ENCODE data around the gene TMEM201. TPM values are rescaled to one million over a fixed set of nuclear protein-coding genes. Genes with fewer than 3 reads are reported as not detected.

TMEM201 gene
- total RNA-seq, 1 experiment from 2014 or later: 49.0 TPM

DNA sequence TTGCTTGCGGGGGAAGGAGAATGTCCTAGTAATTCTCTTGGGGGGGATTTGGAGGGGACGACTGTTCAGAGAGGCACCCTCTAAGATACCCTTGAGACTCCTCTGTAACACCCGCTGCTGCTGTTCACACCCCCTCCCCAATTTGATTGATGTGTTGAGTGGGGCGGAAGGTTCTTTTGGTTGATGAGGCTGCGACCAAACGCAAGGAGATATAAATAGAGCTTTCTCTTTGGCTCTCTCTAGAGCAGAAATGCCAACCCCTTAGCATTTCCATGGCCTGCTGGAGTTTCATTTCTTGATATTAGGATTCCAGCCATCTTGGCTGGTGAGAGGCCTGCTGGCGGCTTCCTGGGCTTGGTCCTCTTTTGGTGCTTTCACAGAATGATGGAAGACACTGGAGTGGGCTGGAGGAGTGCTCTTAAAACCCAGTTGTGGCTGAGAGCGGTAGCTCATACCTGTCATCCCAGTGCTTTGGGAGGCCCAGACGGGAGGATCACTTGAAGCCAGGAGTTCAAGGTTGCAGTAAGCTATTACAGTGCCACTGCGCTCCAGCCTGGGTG, 64.9 kb downstream of the TMEM201 start:
- intact Hi-C loops (cut with micrococcal nuclease; ENCODE audit: unreplicated experiment): no loop called here

GRCh38 chr1:9654051-9654833, 65.5 kb downstream of the TMEM201 start:
- Histone ChIP-seq H3K27me3 (replicated peaks; ENCODE audit: insufficient read depth, low read depth, low read length, poor library complexity) (peaks cover 41% of the 10 kb centered on the region), H3K4me3 (ENCODE audit: low read depth, low read length, poor library complexity, severe bottlenecking) (no peak overlapping the region), H3K9me3 (ENCODE audit: low read depth, low read length, poor library complexity, severe bottlenecking) (no peaks in the 10 kb centered on the region), H3K36me3 (ENCODE audit: insufficient read depth, low read length, poor library complexity, severe bottlenecking) (no peaks in the 10 kb centered on the region), H3K27ac (ENCODE audit: low read depth, low read length, poor library complexity, severe bottlenecking) (no peak overlapping the region), H3K4me1 (ENCODE audit: insufficient read depth, low read length, poor library complexity, severe bottlenecking) (peaks cover 12% of the 10 kb centered on the region)
- intact Hi-C loops (cut with micrococcal nuclease; ENCODE audit: unreplicated experiment): no loop called here
- ChIA-PET POLR2A (ENCODE audit: low non-redundant PET) (no interaction called here), CTCF (no interaction called here)
- BruUV-seq (replicated peaks): no TSS peak
- TF ChIP-seq EZH2 (IDR thresholded peaks at IDR 0.05; ENCODE audit: borderline replicate concordance, low read depth, low read length, poor library complexity, severe bottlenecking) (no peak), CTCF (conservative IDR thresholded peaks at IDR 0.05; ENCODE audit: low read depth, low read length) (no peak)
- DNase-seq (ENCODE audit: low spot score): no peak

More for the DNA sequence above, 64.9 kb downstream of the TMEM201 start:
- ChIA-PET CTCF (interaction anchor here (0.7 kb wide), 1 partner anchor 194 kb away, joined by 5 read pairs; no protein-coding TSS in a partner anchor), POLR2A (ENCODE audit: low non-redundant PET) (no interaction called here)
- H3K27ac ChIP-seq (ENCODE audit: low read depth, low read length, poor library complexity, severe bottlenecking): no peak overlapping the region
- no peak for DNase-seq (ENCODE audit: low spot score)
- BruUV-seq (replicated peaks): no TSS peak
- no peaks in the 10 kb centered on the region for H3K36me3 ChIP-seq (ENCODE audit: insufficient read depth, low read length, poor library complexity, severe bottlenecking)
- peaks cover 13% of the 10 kb centered on the region for H3K4me1 ChIP-seq (ENCODE audit: insufficient read depth, low read length, poor library complexity, severe bottlenecking)
- no peaks in the 10 kb centered on the region for H3K9me3 ChIP-seq (ENCODE audit: low read depth, low read length, poor library complexity, severe bottlenecking)
- TF ChIP-seq CTCF (conservative IDR thresholded peaks at IDR 0.05; ENCODE audit: low read depth, low read length) (no peak), EZH2 (IDR thresholded peaks at IDR 0.05; ENCODE audit: borderline replicate concordance, low read depth, low read length, poor library complexity, severe bottlenecking) (no peak)
- no peak overlapping the region for H3K4me3 ChIP-seq (ENCODE audit: low read depth, low read length, poor library complexity, severe bottlenecking)
- H3K27me3 ChIP-seq (replicated peaks; ENCODE audit: insufficient read depth, low read depth, low read length, poor library complexity): peaks cover 41% of the 10 kb centered on the region

- DNase-seq (ENCODE audit: low spot score): no peak
- Histone ChIP-seq H3K27ac (ENCODE audit: low read depth, low read length, poor library complexity, severe bottlenecking) (no peak overlapping the region), H3K9me3 (ENCODE audit: low read depth, low read length, poor library complexity, severe bottlenecking) (no peaks in the 10 kb centered on the region), H3K27me3 (replicated peaks; ENCODE audit: insufficient read depth, low read depth, low read length, poor library complexity) (peaks cover 41% of the 10 kb centered on the region), H3K4me3 (ENCODE audit: low read depth, low read length, poor library complexity, severe bottlenecking) (no peak overlapping the region), H3K36me3 (ENCODE audit: insufficient read depth, low read length, poor library complexity, severe bottlenecking) (no peaks in the 10 kb centered on the region), H3K4me1 (ENCODE audit: insufficient read depth, low read length, poor library complexity, severe bottlenecking) (peaks cover 12% of the 10 kb centered on the region)
- no peak for TF ChIP-seq CTCF (conservative IDR thresholded peaks at IDR 0.05; ENCODE audit: low read depth, low read length)
- no peak for TF ChIP-seq EZH2 (IDR thresholded peaks at IDR 0.05; ENCODE audit: borderline replicate concordance, low read depth, low read length, poor library complexity, severe bottlenecking)
- intact Hi-C loops (cut with micrococcal nuclease; ENCODE audit: unreplicated experiment): no loop called here
- CTCF ChIA-PET: interaction anchor here (0.6 kb wide), 1 partner anchor 86 kb away, joined by 5 read pairs; no protein-coding TSS in a partner anchor
- BruUV-seq (replicated peaks): no TSS peak
- POLR2A ChIA-PET (ENCODE audit: low non-redundant PET): no interaction called here
Observed at GRCh38 chr1:9654834-9655723, 66.4 kb downstream of the TMEM201 start.

All from A673 (cell line).